SK-MEL-5 (cell line): ENCODE data around the gene CELF2. TPM values are rescaled to one million over a fixed set of nuclear protein-coding genes. Genes with fewer than 3 reads are reported as not detected.
A peak's percentile ranks its signal among the peaks of the same experiment; 100 is the strongest.

Experiments
- DNase-seq: peaks from one replicate; pipeline ENCODE4 v3.0.0-alpha.2; 2016; ENCODE audit warnings: low read depth, low spot score
- in situ Hi-C: cut with HindIII; loops from 2 replicates; pipeline ENCODE4 v1.10.0; 2016; ENCODE audit warnings: low sequenced_read_pairs, high pct_unique_total_duplicates, low pct_unique_long_range_greater_than_20kb
- total RNA-seq: library from RNA; depleted of rRNA; stranded (reverse); fragments of >200 nt; shearing (Covaris generic); gene quantifications from 2 replicates; pipeline ENCODE4 v1.2.3, GENCODE V29; 2014

CELF2 gene
- total RNA-seq, 1 experiment from 2014 or later, result 8.1 TPM

DNA sequence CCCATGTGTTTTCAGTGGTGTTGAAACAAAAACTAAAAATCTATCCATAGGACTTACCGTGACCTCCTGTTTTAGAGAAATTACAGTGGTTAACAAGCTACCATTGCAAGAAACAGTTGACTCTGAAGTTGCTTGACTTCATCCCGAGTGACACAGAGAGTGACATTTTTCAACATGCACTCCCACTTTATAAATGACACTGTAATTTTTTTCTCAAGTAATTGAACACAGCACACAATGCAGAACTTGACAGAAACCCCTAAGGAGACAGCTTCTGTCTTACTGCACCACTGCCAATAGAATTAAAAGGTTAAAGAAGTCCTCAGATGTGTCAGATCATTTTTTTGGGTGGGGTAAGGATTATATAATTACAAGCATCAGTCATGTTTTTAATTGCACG, 246.1 kb downstream of the CELF2 start:
- no peak for DNase-seq
- in situ Hi-C loops, result no loop called here

- DNase-seq, result peak; percentile 8
- in situ Hi-C loops, result no loop called here
Measured at GRCh38 chr10:11264296-11265048, 246.8 kb downstream of the CELF2 start.

- DNase-seq, result no peak
- in situ Hi-C loops, result no loop called here
Measured at GRCh38 chr10:11265484-11265883, 247.8 kb downstream of the CELF2 start.

DNA sequence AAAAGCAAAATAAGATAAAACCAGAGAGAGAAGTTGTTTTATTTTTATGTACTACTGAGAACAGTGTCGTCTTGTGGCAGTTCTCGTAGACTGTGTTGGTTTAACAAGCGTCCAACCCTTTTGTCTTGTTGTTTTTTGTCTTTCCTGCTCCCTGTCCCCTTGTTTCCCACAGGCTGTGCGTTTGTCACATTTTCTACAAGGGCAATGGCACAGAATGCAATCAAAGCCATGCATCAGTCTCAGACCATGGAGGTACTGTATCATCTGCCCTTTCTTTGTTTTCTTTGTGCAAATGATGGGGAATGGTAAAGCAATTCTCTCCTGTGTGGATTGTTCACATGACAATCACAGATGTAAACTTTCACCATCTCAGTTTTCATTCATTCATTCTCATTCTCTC, 248.8 kb downstream of the CELF2 start:
- no peak for DNase-seq
- in situ Hi-C loops, result no loop called here

DNA sequence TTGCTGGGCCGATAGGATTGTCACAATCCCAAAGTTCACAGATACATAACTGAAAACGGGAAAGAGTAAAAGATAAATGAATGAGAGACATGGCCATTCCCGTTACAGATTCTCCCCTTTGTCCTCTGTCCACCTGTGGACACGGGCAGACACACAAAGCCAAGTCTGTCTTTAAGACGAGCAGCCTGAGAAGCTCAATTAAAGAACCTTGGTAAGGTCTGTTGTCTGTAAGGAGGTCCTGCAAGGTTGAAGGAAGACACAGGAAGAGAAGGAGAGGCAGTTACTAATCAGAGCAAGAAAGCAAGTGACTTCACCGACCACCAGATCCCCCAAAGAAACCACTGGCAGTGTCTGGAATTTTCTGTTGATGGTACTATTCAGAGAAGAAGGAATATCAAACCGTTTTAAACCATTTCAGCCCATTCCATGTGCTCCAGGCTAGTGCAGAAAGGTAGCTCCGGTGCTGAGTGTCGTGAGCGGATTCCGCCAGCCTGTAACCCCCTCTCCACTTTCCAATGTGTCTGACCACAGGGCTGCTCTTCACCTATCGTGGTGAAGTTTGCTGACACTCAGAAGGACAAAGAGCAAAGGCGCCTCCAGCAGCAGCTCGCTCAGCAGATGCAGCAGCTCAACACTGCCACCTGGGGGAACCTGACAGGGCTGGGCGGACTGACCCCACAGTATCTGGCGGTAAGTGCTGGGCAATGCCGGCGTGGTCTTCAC, 252.6 kb downstream of the CELF2 start:
- DNase-seq, result peak; percentile 76
- in situ Hi-C loops, result no loop called here

DNA sequence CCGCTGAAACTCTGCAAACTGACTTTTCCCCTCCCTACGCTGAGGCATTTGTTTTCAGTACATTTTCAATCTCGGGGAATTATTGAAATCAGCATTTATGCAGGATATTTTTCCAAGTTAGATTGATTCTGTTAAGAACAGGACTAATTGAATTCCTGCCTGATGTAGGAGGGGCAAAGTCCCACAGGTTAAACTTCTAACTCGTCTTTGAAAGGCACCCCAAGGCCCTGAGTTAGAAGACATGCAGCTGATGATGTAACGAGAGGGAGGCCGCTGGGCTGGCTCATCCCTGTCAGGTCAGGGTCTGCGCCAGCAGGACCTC, 253.1 kb downstream of the CELF2 start:
- in situ Hi-C loops, result no loop called here
- no peak for DNase-seq

- in situ Hi-C loops, result no loop called here
- no peak for DNase-seq
Measured at GRCh38 chr10:11272915-11273389, 255.3 kb downstream of the CELF2 start.

- in situ Hi-C loops, result no loop called here
- no peak for DNase-seq
Measured at GRCh38 chr10:11274452-11274851, 256.8 kb downstream of the CELF2 start.

- no peak for DNase-seq
- in situ Hi-C loops, result no loop called here
Measured at GRCh38 chr10:11275651-11276050, 258.0 kb downstream of the CELF2 start.

DNA sequence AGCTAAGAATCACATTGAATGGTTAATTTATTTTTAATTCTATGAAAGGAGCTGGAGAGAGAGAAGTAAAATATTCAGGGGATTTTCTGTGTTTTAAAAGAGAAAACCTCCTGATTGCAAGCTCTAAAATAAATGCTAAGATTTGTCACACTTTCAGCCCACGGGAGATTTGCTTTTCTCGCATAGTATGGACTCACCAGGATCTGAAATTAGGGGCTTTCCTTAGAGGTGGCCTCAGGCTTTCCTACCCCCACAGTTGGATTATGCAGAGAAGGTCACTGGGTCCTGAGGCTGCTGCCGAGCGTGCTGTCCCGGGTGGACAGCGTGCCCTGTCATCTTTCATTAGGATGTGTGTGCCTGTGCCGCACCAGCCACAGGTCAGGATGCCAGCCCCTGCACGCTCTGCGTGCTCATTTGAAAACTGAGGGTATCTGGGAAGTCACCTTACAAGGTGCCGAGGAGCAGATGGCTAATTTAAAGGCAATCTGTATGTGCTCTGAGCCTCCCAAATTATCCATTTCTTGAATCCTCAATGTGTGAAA, 258.8 kb downstream of the CELF2 start:
- DNase-seq, result no peak
- in situ Hi-C loops, result no loop called here

- in situ Hi-C loops, result no loop called here
- no peak for DNase-seq
Measured at GRCh38 chr10:11279314-11279713, 261.6 kb downstream of the CELF2 start.

DNA sequence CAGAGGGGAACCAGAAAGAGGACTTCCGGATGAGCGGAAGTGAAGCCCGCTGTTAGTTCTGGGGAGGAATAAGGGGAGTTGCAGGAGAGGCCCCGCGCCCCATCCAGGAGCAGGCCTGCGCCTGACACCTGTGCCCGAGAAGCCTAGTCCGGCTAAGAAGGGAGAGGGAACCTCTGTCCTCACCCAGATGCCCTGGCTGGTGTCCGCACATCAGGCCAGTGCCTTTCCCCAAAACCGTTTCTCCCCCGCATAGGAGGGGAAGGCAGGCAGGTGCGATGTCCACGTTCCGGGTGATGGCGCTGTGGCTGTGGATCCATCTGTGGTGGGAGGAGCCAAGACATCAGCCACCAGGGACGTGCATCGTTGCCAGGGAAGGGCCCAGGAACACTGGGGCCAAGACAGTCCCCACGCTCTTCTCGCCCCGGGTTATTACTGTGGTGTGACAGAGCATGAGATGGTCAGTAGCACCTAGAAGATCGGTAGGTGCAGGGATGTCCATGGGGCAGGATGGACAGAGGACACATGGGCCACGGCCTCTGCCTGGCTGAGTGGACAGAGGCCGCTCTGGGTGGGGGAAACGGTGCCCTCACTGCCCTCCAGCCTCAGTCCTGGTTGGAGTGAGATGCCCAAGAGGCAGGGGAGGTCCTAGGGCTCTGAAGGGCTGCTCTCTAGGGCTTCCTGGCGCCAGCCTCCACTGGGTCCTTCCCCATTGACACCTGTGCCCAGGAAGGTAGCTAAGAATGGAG, 262.7 kb downstream of the CELF2 start:
- in situ Hi-C loops, result no loop called here
- DNase-seq, result no peak

- DNase-seq, result no peak
- in situ Hi-C loops, result no loop called here
Measured at GRCh38 chr10:11282156-11282555, 264.5 kb downstream of the CELF2 start.

- in situ Hi-C loops, result no loop called here
- DNase-seq, result no peak
Measured at GRCh38 chr10:11282661-11283060, 265.0 kb downstream of the CELF2 start.

DNA sequence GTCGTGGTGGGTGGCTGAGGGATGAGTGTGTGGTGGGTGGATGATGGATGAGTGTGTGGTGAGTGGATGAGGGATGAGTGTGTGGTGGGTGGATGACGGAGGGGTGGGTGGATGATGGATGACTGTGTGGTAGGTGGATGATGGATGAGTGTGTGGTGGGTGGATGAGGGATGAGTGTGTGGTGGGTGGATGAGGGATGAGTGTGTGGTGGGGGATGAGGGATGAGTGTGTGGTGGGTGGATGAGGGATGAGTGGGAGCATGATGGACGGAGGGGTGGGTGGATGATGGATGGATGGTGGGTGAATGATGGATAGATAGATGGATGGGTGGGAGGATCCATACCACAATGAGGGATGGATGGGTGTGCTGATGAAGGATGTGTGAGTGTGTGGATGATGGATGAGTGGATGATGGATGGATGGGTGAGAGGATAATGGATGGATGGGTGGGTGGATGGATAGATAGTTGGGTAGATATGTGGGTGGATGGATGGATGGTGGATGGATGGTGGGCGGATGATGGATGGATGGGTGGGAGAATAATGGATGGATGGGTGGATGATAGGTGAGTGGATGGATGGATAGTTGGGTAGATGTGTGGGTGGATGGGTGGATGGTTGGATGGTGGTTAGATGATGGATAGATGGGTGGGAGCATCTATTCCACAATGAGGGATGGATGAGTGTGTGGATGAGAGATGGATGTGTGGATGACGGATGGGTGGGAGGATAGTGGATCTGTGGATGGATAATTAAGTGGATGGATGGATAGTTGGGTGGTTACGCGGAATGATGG, 266.8 kb downstream of the CELF2 start:
- in situ Hi-C loops, result no loop called here

GRCh38 chr10:11285171-11285570, 267.5 kb downstream of the CELF2 start:
- peak; percentile 51 for DNase-seq
- in situ Hi-C loops, result no loop called here

More for the DNA sequence above, 266.8 kb downstream of the CELF2 start:
- no peak for DNase-seq

- in situ Hi-C loops, result no loop called here
- DNase-seq, result no peak
Measured at GRCh38 chr10:11286261-11286852, 268.7 kb downstream of the CELF2 start.
